Measurements from ENCODE around the gene SPINK8.
"Not testable (repeated sequence)": the region's sequence is repeated elsewhere in the genome, so short reads cannot be mapped to it uniquely, and the experiment has no call there.

SPINK8 gene

DNA sequence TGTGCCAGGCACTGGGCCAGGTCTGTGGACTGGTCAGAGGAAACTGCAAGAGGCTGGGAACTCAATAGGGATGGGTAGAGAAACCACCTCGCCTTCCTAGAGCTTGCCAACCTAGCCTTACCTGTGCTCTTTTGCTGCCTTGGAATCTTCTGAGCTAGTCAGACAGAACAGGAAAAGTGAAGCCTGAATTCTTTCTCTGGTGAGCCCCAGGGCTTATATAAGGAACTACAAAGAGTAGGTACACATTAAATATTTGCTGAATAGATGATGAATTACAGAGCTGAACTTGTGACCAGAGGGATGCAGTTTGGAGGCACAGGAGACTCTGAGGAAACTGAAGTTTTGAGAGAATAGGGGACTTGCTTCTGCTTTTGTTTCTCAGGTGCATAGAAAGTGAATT, 23.0 kb upstream of the SPINK8 start:
- Histone ChIP-seq H3K4me3 (ENCODE audit: low read depth in 1 of 2, low read length in 2 of 2) (no peak overlapping the region), H3K9ac (ENCODE audit: low read depth in 1 of 2, low read length in 2 of 2) (no peak overlapping the region), H3K27ac (ENCODE audit: low read depth, low read length) (no peak overlapping the region), H3K4me1 (ENCODE audit: control insufficient read depth in 1 of 2, insufficient read depth in 2 of 2, low read length in 2 of 2) (no peaks in the 10 kb centered on the region), H3K27me3 (ENCODE audit: control insufficient read depth in 1 of 2, insufficient read depth in 2 of 2, low read length in 2 of 2) (no peaks in the 10 kb centered on the region), H3K36me3 (ENCODE audit: control insufficient read depth in 1 of 2, insufficient read depth in 2 of 2, low read length in 2 of 2) (no peaks in the 10 kb centered on the region), H3K9me3 (ENCODE audit: control insufficient read depth in 1 of 2, low read length in 2 of 2) (no peaks in the 10 kb centered on the region)

DNA sequence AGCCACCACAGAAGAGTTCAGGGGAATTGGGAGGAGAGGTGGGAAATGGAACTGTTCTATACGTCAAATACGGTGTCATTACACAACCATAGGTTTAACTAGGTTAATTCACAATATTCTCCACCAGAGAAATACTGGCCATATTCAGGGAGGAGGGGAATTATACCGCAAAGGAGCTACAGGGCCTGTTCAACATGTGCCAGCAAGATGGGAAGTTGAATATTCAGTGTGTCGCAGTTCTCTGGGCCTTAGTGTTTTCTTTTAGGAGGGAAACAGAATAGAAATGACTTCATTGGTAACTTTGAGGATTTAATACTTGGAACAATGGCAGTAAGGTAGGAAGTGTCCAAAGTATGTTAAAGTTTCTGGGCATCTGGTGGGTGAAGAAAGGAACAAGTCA, 20.5 kb upstream of the SPINK8 start:
- Histone ChIP-seq H3K27me3 (ENCODE audit: control insufficient read depth in 1 of 2, insufficient read depth in 2 of 2, low read length in 2 of 2) (no peaks in the 10 kb centered on the region), H3K27ac (ENCODE audit: low read depth, low read length) (no peak overlapping the region), H3K9me3 (ENCODE audit: control insufficient read depth in 1 of 2, low read length in 2 of 2) (no peaks in the 10 kb centered on the region), H3K36me3 (ENCODE audit: control insufficient read depth in 1 of 2, insufficient read depth in 2 of 2, low read length in 2 of 2) (no peaks in the 10 kb centered on the region), H3K9ac (ENCODE audit: low read depth in 1 of 2, low read length in 2 of 2) (no peak overlapping the region), H3K4me1 (ENCODE audit: control insufficient read depth in 1 of 2, insufficient read depth in 2 of 2, low read length in 2 of 2) (no peaks in the 10 kb centered on the region), H3K4me3 (ENCODE audit: low read depth in 1 of 2, low read length in 2 of 2) (no peak overlapping the region)

DNA sequence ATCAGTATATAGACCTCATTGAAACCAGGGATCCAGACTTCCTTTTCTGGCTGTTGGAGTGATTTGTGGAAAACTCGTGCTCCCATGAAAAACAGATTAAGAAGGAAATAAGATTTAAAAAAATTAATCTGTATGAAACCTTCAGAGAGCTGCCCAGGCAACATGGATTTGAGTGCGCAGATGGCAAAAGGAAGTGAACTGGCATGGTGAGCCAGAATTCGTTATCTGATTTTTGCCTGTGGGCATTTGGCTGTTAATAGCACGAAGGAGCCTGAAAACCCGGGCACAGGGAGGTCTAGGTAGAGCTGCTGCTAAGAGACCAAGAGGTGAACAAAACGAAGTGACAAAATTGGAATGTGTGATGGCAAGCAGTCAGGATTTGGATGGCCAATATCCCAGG, 19.1 kb upstream of the SPINK8 start:
- H3K9ac ChIP-seq (ENCODE audit: low read depth in 1 of 2, low read length in 2 of 2), result no peak overlapping the region
- no peak overlapping the region for H3K27ac ChIP-seq (ENCODE audit: low read depth, low read length)
- no peaks in the 10 kb centered on the region for H3K27me3 ChIP-seq (ENCODE audit: control insufficient read depth in 1 of 2, insufficient read depth in 2 of 2, low read length in 2 of 2)
- H3K9me3 ChIP-seq (ENCODE audit: control insufficient read depth in 1 of 2, low read length in 2 of 2), result no peaks in the 10 kb centered on the region
- no peak overlapping the region for H3K4me3 ChIP-seq (ENCODE audit: low read depth in 1 of 2, low read length in 2 of 2)
- H3K4me1 ChIP-seq (ENCODE audit: control insufficient read depth in 1 of 2, insufficient read depth in 2 of 2, low read length in 2 of 2), result no peaks in the 10 kb centered on the region
- H3K36me3 ChIP-seq (ENCODE audit: control insufficient read depth in 1 of 2, insufficient read depth in 2 of 2, low read length in 2 of 2), result no peaks in the 10 kb centered on the region

DNA sequence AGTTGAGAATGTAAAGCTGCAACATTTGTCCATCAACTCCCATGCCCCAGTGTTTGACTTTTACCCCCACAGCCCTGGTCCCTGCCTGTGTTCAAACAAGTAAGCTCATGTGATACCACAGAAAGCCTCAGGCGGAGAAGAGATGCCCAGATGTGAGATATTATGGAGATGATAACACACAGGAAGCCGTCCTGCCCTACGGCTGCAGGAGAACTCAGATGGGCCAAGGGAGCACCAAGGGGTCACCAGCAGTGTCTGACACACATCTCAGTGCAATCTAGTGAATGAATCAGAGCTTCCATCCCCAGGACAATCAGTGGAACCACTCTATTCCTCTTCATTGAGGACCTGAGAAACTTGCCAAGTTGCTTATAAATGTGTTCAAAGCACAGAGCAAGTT, 14.0 kb upstream of the SPINK8 start:
- Histone ChIP-seq H3K4me3 (ENCODE audit: low read depth in 1 of 2, low read length in 2 of 2) (no peak overlapping the region), H3K9me3 (ENCODE audit: control insufficient read depth in 1 of 2, low read length in 2 of 2) (no peaks in the 10 kb centered on the region), H3K27me3 (ENCODE audit: control insufficient read depth in 1 of 2, insufficient read depth in 2 of 2, low read length in 2 of 2) (no peaks in the 10 kb centered on the region), H3K4me1 (ENCODE audit: control insufficient read depth in 1 of 2, insufficient read depth in 2 of 2, low read length in 2 of 2) (no peaks in the 10 kb centered on the region), H3K9ac (ENCODE audit: low read depth in 1 of 2, low read length in 2 of 2) (no peak overlapping the region), H3K36me3 (ENCODE audit: control insufficient read depth in 1 of 2, insufficient read depth in 2 of 2, low read length in 2 of 2) (no peaks in the 10 kb centered on the region), H3K27ac (ENCODE audit: low read depth, low read length) (no peak overlapping the region)

DNA sequence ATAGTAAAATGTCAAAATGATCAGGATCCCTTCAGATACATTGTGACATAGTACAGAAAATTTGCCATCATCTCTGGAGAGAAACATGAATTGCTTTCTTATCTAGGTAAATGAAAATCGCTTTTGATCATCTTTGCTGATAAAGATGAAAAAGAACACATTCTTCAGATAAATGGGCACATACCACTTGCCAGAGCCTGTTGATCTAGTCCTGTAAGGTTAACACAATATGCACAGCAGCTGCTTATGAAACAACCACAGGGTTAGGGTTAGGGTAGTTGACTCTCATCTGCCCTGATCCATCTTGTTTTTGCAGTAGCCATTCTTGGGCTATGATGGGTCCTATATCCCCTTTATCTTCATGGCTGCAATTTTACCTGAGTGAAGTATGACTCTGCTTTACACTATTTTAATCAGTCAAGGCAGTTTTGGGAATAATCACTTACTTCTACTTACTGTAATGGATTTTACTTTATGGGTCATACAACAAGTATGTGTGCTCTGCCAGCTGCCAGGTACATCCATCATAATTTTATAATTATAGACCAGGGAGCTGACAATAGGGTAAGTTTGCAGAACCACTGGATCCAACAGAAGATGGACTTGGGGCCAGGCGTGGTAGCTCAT, 12.6 kb upstream of the SPINK8 start:
- Histone ChIP-seq H3K4me1 (ENCODE audit: control insufficient read depth in 1 of 2, insufficient read depth in 2 of 2, low read length in 2 of 2) (no peaks in the 10 kb centered on the region), H3K9me3 (ENCODE audit: control insufficient read depth in 1 of 2, low read length in 2 of 2) (no peaks in the 10 kb centered on the region)

DNA sequence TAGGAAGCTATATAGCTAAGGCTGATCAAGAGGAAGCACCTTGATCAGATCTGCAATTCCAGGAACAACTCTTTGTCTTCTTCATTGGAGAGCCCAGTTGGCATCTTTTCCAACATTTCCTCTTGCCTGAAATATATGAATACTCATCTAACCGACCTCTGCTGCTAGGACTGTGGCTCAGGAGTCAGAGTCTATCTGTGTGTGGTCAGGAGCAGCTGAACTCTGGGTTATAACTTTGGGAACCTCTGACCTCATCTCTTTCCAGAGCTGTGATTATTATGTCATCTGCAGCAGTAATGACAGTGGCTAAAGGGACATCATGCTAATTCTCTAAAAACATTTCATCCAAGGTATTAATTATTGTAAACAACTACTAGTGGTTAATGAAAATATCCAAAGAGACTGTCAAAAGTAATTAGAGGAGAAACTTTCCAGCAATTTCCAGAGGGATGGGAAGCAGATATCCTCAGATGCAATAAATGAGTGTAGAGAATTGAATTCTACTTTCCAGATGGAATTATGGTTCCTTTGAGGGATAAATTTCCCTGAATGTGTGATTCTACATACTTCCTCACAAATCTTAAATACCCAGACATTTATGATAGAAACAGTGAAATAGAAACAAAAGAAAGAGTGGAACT, 11.5 kb upstream of the SPINK8 start:
- no peak overlapping the region for H3K4me3 ChIP-seq (ENCODE audit: low read depth in 1 of 2, low read length in 2 of 2)
- H3K36me3 ChIP-seq (ENCODE audit: control insufficient read depth in 1 of 2, insufficient read depth in 2 of 2, low read length in 2 of 2), result no peaks in the 10 kb centered on the region
- no peaks in the 10 kb centered on the region for H3K4me1 ChIP-seq (ENCODE audit: control insufficient read depth in 1 of 2, insufficient read depth in 2 of 2, low read length in 2 of 2)
- no peaks in the 10 kb centered on the region for H3K9me3 ChIP-seq (ENCODE audit: control insufficient read depth in 1 of 2, low read length in 2 of 2)
- no peaks in the 10 kb centered on the region for H3K27me3 ChIP-seq (ENCODE audit: control insufficient read depth in 1 of 2, insufficient read depth in 2 of 2, low read length in 2 of 2)
- no peak overlapping the region for H3K9ac ChIP-seq (ENCODE audit: low read depth in 1 of 2, low read length in 2 of 2)
- no peak overlapping the region for H3K27ac ChIP-seq (ENCODE audit: low read depth, low read length)

More for the DNA sequence above, 12.6 kb upstream of the SPINK8 start:
- Histone ChIP-seq H3K27me3 (ENCODE audit: control insufficient read depth in 1 of 2, insufficient read depth in 2 of 2, low read length in 2 of 2) (no peaks in the 10 kb centered on the region), H3K27ac (ENCODE audit: low read depth, low read length) (no peak overlapping the region), H3K9ac (ENCODE audit: low read depth in 1 of 2, low read length in 2 of 2) (no peak overlapping the region), H3K4me3 (ENCODE audit: low read depth in 1 of 2, low read length in 2 of 2) (no peak overlapping the region), H3K36me3 (ENCODE audit: control insufficient read depth in 1 of 2, insufficient read depth in 2 of 2, low read length in 2 of 2) (no peaks in the 10 kb centered on the region)

DNA sequence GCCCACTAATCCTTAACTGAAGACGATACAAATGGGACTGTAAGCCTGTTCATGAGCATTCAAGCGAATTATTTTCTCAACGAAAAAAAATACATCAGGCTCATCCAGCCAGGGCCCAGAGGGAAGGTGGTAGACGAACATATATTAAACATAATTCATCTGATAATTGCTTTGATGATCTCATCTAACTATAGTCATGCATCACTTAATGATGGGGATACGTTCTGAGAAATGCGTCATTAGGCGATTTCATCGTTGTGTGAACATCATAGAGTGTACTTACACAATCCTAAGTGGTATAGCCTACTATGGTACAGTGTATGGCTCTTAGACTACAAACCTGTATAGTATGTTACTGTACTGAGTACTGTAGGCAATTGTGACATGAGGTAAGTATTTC, 10.0 kb upstream of the SPINK8 start:
- Histone ChIP-seq H3K27ac (ENCODE audit: low read depth, low read length) (no peak overlapping the region), H3K9ac (ENCODE audit: low read depth in 1 of 2, low read length in 2 of 2) (no peak overlapping the region), H3K27me3 (ENCODE audit: control insufficient read depth in 1 of 2, insufficient read depth in 2 of 2, low read length in 2 of 2) (no peaks in the 10 kb centered on the region), H3K4me3 (ENCODE audit: low read depth in 1 of 2, low read length in 2 of 2) (no peak overlapping the region), H3K4me1 (ENCODE audit: control insufficient read depth in 1 of 2, insufficient read depth in 2 of 2, low read length in 2 of 2) (no peaks in the 10 kb centered on the region), H3K36me3 (ENCODE audit: control insufficient read depth in 1 of 2, insufficient read depth in 2 of 2, low read length in 2 of 2) (no peaks in the 10 kb centered on the region), H3K9me3 (ENCODE audit: control insufficient read depth in 1 of 2, low read length in 2 of 2) (no peaks in the 10 kb centered on the region)

DNA sequence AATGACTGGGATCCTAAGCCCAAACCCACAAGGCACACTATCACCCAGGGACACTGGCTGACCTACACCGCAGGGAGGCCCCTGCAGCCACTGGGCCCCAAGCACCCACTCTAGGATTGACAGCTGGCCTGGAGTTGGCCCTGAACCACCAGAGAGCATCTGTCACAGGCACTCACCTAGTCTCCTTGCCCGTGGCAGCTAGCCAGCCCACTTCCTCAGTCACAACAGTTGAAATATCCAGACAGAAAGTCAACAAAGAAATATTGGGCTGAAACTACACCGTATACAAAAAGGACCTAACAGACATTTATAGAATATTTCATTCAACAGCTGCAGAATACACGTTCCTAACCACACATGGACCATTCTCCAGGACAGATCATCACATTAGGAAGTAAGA, 5.2 kb upstream of the SPINK8 start:
- no peaks in the 10 kb centered on the region for H3K36me3 ChIP-seq (ENCODE audit: control insufficient read depth in 1 of 2, insufficient read depth in 2 of 2, low read length in 2 of 2)
- H3K4me3 ChIP-seq (ENCODE audit: low read depth in 1 of 2, low read length in 2 of 2), result no peak overlapping the region
- H3K27ac ChIP-seq (ENCODE audit: low read depth, low read length), result no peak overlapping the region
- no peaks in the 10 kb centered on the region for H3K9me3 ChIP-seq (ENCODE audit: control insufficient read depth in 1 of 2, low read length in 2 of 2)
- no peaks in the 10 kb centered on the region for H3K4me1 ChIP-seq (ENCODE audit: control insufficient read depth in 1 of 2, insufficient read depth in 2 of 2, low read length in 2 of 2)
- H3K27me3 ChIP-seq (ENCODE audit: control insufficient read depth in 1 of 2, insufficient read depth in 2 of 2, low read length in 2 of 2), result no peaks in the 10 kb centered on the region
- H3K9ac ChIP-seq (ENCODE audit: low read depth in 1 of 2, low read length in 2 of 2), result no peak overlapping the region

DNA sequence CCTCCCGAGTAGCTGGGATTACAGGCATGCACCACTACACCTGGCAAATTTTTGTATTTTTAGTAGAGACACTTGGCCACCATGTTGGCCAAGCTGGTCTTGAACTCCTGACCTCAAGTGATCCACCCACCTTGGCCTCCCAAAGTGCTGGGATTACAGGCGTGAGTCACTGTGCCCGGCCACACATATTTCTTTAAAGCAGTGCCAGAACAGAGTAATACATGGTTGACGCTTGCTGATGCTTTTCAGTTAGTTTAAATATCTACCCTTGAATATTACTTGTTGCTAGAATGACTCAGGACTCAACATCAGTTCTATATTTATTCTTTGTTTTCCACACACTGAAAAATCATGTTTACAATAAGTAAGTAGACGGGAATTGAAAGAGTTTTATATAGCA, 4.1 kb upstream of the SPINK8 start:
- not testable (repeated sequence) for H3K9ac ChIP-seq (ENCODE audit: low read depth in 1 of 2, low read length in 2 of 2); H3K27ac ChIP-seq (ENCODE audit: low read depth, low read length); H3K4me1 ChIP-seq (ENCODE audit: control insufficient read depth in 1 of 2, insufficient read depth in 2 of 2, low read length in 2 of 2); H3K27me3 ChIP-seq (ENCODE audit: control insufficient read depth in 1 of 2, insufficient read depth in 2 of 2, low read length in 2 of 2); H3K36me3 ChIP-seq (ENCODE audit: control insufficient read depth in 1 of 2, insufficient read depth in 2 of 2, low read length in 2 of 2); H3K9me3 ChIP-seq (ENCODE audit: control insufficient read depth in 1 of 2, low read length in 2 of 2); H3K4me3 ChIP-seq (ENCODE audit: low read depth in 1 of 2, low read length in 2 of 2)

DNA sequence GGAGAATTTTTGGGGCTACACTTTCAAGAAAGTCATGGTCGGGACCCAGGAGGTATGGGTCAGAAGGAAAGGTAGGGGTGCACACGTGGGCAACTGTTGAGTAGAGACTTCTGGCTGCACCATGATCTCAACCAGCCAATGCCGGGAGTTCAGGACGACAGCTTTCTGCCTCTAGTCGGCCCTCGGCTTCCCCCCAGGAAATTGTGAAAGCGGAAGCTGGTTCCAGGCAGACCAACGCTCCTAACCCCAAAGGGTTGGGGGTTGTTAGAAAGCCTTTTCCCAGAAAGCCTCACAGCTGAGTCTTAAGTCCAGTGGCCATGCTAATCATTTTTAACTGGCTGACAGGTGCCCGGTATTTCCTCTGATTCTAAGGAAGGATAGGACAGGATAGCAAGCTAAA, 1.8 kb upstream of the SPINK8 start:
- H3K27me3 ChIP-seq (ENCODE audit: control insufficient read depth in 1 of 2, insufficient read depth in 2 of 2, low read length in 2 of 2); H3K4me1 ChIP-seq (ENCODE audit: control insufficient read depth in 1 of 2, insufficient read depth in 2 of 2, low read length in 2 of 2); H3K4me3 ChIP-seq (ENCODE audit: low read depth in 1 of 2, low read length in 2 of 2); H3K36me3 ChIP-seq (ENCODE audit: control insufficient read depth in 1 of 2, insufficient read depth in 2 of 2, low read length in 2 of 2); H3K9ac ChIP-seq (ENCODE audit: low read depth in 1 of 2, low read length in 2 of 2); H3K9me3 ChIP-seq (ENCODE audit: control insufficient read depth in 1 of 2, low read length in 2 of 2); H3K27ac ChIP-seq (ENCODE audit: low read depth, low read length): not testable (repeated sequence)
